ENCODE results near the gene SARNP.

SARNP gene

DNA sequence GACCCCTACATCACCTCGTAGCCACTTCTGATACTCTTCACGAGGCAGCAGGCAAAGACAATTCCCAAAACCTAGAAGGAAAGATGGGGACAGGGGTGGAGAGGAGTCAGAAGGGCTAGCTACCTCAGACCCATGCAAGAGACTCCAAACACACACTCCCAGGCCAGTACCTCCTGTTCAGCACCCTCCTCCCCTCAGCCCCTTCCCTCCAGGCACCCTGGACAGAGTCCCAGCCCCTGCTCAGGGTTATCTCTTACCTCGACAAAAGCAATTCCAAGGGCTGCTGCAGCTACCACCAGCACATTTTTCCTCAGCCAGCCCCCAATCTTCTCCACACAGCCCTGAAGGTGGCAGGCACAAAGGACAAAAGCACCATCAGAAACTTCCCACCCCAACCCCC lies 92.0 kb downstream of the SARNP start:
- no peak for DNase-seq
- no peak for TF ChIP-seq POLR2A (IDR thresholded peaks at IDR 0.05; ENCODE audit: low read length)
- no peak for TF ChIP-seq GATA1 (IDR thresholded peaks at IDR 0.05; ENCODE audit: low read depth, low read length)

- no peak for DNase-seq
- TF ChIP-seq GATA1 (IDR thresholded peaks at IDR 0.05; ENCODE audit: low read depth, low read length): no peak
- no peak for TF ChIP-seq POLR2A (IDR thresholded peaks at IDR 0.05; ENCODE audit: low read length)
Measured at GRCh38 chr12:55724940-55725309, 92.6 kb downstream of the SARNP start.

DNA sequence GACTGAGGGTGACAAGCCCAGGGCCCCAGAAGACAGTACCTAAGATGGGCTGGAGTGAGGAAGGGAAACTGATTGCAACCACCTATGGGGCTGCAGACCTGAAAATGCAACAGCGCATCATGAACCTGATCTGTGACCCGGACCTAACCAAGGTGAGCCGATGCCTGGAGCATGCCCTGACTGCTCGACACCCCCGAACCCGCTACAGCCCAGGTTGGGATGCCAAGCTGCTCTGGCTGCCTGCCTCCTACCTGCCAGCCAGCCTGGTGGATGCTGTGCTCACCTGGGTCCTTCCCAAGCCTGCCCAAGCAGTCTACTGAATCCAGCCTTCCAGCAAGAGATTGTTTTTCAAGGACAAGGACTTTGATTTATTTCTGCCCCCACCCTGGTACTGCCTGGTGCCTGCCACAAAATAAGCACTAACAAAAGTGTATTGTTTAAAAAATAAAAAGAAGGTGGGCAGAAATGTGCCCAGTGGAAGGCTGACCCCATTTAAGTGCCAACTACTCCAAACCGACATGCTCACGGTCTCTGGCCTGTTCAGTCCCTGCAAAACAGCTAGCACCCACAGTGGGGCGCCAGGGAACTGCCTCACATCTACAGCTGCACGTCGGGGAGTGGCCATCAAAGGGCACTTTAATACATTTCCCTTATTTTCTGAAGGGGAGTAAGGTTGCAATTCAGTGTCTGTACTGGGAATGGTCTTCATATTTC lies 93.1 kb downstream of the SARNP start:
- peak; percentile 33 for TF ChIP-seq POLR2A (IDR thresholded peaks at IDR 0.05; ENCODE audit: low read length)
- no peak for TF ChIP-seq GATA1 (IDR thresholded peaks at IDR 0.05; ENCODE audit: low read depth, low read length)
- peak; percentile 78 to 83 for DNase-seq

DNA sequence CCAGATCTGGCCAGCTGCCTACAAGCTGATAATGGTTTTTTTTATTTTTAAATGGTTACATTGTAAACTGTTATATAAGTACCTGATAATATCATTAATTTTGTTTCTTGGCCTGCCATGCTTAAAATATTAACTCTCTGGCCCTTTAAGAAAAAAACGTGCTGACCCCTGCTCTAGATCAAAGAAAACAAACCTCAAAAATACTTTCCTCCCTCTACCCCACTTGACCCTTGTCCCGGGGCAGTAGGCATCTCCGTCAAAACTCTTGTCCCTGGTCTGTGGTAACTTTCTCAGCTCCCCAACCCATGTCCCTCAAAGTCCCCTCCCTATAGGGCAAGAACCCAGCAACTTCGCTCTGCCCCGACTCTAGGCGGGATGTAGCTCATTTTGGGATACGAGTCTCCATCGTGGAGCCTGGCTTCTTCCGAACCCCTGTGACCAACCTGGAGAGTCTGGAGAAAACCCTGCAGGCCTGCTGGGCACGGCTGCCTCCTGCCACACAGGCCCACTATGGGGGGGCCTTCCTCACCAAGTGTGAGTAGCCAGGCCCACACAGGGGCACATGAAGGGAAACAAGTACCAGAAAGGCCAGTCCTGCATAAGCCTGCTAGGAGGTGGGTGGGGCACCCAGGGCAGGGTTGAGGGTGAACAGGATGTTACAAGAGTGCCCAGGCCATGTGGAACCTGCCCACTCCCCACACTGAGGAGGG lies 93.9 kb downstream of the SARNP start:
- no peak for TF ChIP-seq POLR2A (IDR thresholded peaks at IDR 0.05; ENCODE audit: low read length)
- TF ChIP-seq GATA1 (IDR thresholded peaks at IDR 0.05; ENCODE audit: low read depth, low read length): no peak

DNA sequence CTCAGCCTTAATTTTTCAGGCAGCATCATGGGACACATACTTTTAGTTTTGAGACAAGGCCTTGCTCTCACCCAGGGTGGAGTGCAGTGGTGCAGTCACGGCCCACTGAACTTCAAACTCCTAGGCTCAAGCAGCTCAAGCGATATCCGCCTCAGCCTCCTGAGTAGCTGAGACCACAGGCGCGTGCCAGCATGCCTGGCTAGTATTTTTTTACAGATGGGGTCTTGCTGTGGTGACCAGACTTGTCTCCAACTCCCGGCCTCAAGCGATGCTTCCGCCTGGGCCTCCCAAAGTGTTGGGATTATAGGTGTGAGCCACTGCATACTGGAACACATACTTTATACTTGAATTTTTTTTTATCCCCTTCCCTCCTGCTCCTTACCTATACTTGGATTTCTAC lies 94.6 kb downstream of the SARNP start:
- no peak for TF ChIP-seq GATA1 (IDR thresholded peaks at IDR 0.05; ENCODE audit: low read depth, low read length)
- no peak for TF ChIP-seq POLR2A (IDR thresholded peaks at IDR 0.05; ENCODE audit: low read length)
- DNase-seq: no peak

More for the DNA sequence above, 93.9 kb downstream of the SARNP start:
- DNase-seq: no peak

DNA sequence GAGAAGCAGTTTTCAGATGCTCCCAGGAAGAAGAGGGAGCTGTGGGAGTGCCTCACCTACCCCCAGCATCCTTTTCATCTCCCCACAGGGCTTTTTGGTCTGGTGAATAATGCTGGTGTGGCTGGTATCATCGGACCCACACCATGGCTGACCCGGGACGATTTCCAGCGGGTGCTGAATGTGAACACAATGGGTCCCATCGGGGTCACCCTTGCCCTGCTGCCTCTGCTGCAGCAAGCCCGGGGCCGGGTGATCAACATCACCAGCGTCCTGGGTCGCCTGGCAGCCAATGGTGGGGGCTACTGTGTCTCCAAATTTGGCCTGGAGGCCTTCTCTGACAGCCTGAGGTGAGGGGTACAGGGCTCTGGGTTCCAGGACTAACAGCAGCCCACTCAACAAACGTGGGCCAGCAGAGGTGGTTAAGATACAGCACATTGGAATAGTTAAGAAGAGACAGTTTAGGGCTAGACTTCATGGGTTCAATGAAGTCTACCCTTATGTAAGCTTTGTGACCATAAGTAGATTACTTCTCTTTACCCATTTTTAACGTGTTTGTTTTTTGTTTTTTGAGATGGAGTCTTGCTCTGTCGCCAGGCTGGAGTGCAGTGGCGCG lies 95.8 kb downstream of the SARNP start:
- DNase-seq: no peak

GRCh38 chr12:55720894-55721444 lies 96.6 kb downstream of the SARNP start:
- peak; percentile 19 for TF ChIP-seq POLR2A (IDR thresholded peaks at IDR 0.05; ENCODE audit: low read length)
- TF ChIP-seq GATA1 (IDR thresholded peaks at IDR 0.05; ENCODE audit: low read depth, low read length): no peak
- DNase-seq: peak; percentile 24 to 34

More for the DNA sequence above, 95.8 kb downstream of the SARNP start:
- TF ChIP-seq GATA1 (IDR thresholded peaks at IDR 0.05; ENCODE audit: low read depth, low read length) (no peak), POLR2A (IDR thresholded peaks at IDR 0.05; ENCODE audit: low read length) (no peak)

DNA sequence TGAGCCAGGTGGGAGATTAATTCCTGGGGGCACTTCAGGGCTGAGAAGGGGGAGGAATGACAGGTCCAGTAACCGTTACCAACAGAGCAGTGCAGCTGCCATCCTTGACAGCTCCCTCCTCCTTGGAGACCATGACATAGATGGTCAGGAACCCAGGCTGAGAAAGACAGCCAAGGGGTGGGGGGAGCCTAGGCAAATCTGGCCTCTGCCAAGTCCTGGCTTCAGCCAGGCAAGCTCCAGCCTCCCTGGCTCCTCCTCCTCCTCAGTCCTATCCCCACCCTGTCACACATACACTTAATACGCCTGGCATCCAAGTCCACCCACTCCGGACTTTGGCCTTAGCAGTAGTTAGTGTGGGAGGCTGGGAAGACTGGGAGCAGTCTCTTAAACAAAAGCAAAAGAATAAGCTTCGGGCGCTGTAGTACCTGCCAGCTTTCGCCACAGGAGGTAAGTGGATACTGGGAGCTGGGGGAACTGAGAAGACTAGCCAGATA lies 97.4 kb downstream of the SARNP start, which contains the start of gene RDH5:
TSS of gene RDH5 (plus strand) at position 323 of the 494 bp plus-strand sequence. CDS start 792 bp downstream, outside the sequence.
- TF ChIP-seq GATA1 (IDR thresholded peaks at IDR 0.05; ENCODE audit: low read depth, low read length) (no peak), POLR2A (IDR thresholded peaks at IDR 0.05; ENCODE audit: low read length) (no peak)
- no peak for DNase-seq

DNA sequence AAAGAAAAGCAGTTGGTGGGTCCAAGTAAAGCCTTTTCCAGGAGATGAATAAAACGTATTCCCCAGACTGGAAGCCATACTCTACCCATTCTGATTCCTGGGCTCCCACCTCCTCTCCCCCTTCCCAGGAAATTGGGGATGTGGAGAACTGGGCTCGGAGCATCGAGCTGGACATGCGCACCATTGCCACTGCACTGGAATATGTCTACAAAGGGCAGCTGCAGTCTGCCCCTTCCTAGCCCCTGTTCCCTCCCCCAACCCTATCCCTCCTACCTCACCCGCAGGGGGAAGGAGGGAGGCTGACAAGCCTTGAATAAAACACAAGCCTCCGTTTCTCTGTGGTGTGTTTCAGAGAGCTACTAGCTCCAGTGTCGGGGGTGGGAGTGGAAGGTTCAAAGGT lies 98.2 kb downstream of the SARNP start:
- no peak for DNase-seq
- TF ChIP-seq POLR2A (IDR thresholded peaks at IDR 0.05; ENCODE audit: low read length) (no peak), GATA1 (IDR thresholded peaks at IDR 0.05; ENCODE audit: low read depth, low read length) (no peak)

- no peak for DNase-seq
- no peak for TF ChIP-seq POLR2A (IDR thresholded peaks at IDR 0.05; ENCODE audit: low read length)
- no peak for TF ChIP-seq GATA1 (IDR thresholded peaks at IDR 0.05; ENCODE audit: low read depth, low read length)
Measured at GRCh38 chr12:55718624-55719275, 98.8 kb downstream of the SARNP start.

GRCh38 chr12:55718015-55718414 lies 99.5 kb downstream of the SARNP start:
- TF ChIP-seq GATA1 (IDR thresholded peaks at IDR 0.05; ENCODE audit: low read depth, low read length): no peak
- TF ChIP-seq POLR2A (IDR thresholded peaks at IDR 0.05; ENCODE audit: low read length): no peak
- no peak for DNase-seq

DNA sequence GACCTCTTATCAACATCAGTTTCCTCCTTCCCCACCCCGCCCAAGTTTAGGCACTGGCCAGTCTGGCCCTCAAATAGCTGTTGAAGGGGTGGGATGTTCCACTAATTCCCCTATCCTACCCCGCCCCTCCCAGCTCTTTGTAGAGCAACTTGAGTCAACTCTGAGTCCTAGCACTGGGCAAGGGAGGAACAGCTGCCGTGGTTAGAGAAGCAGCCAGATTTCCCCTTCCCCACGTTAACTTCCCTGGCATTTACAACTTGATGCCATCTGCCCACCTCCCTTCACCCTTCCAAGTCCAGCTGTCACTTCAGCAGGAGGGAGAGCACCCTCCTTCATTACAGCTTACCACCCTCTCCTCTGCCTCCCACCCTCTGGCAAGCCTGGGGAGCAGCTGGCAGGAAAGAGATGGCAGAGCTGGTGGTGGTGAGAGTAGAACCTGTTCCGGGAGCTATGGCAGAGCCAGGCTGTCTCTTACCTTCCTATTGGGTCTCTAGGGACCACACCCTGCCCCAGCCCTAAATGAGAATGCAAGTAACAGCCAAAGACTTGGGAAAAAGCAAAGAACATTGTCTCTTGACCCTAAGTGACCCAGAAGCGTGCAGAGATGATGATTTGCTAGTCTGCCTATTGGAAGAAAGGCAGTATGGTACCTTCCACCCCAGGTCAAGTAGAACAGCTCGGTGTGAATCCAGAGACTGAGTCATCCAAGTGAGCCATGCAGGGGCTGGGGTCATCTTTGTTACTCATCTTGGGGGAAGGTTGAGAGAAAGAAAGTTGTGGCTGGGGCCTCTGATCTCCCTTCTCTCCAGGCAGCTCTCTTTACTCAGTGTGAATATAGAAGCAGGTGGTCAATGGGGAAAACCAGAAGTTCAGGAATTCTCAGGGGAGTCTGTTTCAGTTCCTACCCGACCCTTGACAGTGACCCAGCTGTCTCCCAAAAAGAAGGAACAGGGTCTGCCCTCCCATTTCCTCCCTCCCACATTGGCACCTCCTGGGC lies 100.2 kb downstream of the SARNP start:
- DNase-seq: peak; percentile 45 to 51
- TF ChIP-seq GATA1 (IDR thresholded peaks at IDR 0.05; ENCODE audit: low read depth, low read length): no peak
- TF ChIP-seq POLR2A (IDR thresholded peaks at IDR 0.05; ENCODE audit: low read length): no peak
